IPS DF 4.7 (cell line): Measurements from ENCODE around the gene LARGE1.

Source experiments
- DNase-seq: peaks from one replicate; pipeline ENCODE4 v3.0.0-alpha.2; 2013; ENCODE audit warnings: low spot score; ENCODE audit errors: extremely low read depth

LARGE1 gene

DNA sequence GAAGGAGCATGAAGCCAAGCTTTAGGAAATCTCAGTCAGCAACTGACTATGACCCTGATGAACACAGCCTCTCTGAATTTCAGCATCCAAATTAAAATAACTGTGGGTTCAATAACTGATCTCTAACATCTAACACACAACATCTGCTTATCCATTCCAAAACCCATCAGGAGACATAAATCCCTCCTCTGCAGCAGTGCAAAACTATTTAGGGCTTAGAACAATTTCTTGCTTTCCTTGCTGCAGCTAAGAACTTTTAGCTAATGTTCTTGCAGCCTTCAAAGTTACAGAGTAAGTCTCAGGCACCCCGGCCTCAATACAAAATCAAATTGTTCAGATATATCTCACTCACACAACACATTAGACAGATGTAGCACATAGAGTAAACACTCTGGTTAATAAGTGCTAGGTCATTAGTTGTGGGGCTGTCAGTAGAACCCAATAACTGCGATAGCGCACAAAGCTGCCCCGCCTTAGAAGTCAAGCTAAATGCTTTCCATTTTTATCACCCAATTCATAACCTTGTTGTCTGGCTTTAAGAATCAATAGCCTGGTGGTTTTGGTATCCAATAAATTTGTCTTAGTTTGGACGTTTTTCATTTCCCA lies 139.6 kb downstream of the LARGE1 start:
- no peak for DNase-seq

DNA sequence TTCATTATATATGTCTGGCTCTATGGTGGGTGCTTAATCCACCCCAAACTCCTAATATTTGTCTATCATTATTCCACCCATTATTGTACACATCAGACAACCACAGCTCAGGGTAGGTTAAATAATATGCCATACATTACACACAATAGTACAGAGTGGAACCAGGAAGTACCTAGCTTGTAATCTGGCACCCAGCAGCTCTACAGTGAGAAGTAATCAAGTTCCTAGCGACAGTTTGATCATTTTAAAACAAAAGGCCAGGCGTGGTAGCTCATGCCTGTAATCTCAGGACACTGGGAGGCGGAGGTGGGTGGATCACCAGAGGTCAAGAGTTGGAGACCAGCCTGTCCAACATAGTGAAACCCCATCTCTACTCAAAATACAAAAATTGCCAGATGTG lies 141.0 kb downstream of the LARGE1 start:
- no peak for DNase-seq

DNA sequence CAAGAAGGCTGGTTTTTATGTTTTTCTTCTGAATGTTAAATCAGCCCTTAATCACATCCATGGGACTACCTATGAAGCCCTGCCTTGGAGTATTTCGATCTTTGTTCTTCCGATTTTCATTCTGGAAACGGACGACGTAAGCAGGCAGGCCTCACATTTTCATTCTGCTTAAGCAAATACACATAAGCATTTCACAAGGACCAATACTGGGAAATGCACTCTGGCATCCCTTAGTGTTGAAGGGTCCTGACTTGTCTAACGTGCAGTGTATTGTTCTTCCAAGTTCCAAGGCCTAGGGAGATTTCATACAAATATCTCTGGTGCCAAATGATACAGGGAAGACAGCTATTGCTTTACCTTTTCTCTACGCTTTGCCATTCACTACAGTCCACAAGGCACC lies 143.8 kb downstream of the LARGE1 start:
- DNase-seq: no peak

DNA sequence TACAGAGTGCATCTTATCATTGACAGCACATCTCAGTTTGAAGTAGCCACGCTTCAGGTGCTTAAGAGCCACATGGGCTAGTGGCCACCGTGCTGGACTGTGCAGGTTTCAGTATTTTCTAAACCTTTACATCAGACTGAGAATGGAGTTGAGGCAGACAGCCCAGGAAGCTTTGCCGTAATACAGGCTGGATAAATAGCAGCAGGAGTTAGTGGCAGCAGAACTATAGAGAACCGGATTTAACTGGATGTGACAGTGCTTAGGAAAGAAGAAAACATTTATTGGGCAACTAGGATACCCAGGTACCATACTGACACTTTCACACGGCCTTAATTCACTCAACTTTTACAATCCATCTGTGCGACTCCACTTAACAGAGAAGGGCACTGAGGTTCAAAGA lies 145.5 kb downstream of the LARGE1 start:
- no peak for DNase-seq

DNA sequence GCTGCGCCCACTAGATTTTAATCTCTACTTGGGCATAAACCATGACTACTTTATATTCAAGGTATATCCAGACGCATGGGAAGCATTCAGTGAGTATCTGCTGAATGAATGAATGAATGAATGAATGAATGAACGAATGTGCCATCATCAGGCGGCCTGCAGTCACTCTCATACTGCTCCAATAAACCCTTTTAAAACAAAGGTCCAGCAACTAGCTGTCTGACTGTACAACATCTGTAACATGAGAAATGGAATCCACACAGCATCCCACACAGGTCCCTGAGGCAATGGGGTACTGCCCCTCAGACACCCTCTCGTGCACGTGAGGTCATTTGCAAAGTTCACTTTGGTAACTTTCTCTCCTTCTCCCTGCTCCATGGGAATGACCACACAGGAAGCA lies 147.5 kb downstream of the LARGE1 start:
- DNase-seq: no peak

DNA sequence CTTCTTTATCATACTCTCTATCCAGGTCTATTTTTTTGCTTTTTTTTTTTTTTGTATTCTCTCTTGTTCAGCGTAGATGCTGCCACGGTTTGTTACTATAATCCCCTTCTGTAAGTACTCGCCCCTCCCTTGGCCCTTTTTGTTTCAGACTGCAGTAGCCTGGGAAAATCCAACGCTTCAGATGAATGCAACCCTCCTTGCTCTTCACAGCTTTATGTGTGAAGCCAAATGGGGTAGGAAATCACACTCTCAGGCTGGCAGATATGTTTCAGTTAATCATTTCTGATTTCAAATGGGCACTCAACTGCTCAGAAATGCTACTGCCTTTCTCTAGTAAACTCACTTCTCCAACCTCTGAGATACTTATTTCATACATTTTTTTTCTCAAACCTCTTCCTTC lies 149.1 kb downstream of the LARGE1 start:
- no peak for DNase-seq

DNA sequence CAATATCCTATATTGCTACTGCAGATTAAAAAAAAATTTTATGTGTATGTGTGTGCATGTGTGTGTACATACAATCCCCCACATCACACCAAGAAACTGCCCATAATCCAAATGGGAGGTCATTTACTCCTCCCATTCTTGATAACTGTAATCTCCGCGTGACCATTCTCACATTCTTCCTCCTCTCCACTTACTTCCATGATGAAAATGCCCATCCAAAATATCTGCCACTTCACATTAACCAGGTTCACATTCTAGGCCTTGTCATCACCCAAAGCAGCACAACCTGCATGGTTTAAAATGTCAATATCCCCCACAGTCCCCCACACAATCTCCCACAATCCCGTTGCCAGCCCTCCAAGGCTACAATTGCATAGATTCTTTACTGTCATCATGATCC lies 149.6 kb downstream of the LARGE1 start:
- DNase-seq: no peak

DNA sequence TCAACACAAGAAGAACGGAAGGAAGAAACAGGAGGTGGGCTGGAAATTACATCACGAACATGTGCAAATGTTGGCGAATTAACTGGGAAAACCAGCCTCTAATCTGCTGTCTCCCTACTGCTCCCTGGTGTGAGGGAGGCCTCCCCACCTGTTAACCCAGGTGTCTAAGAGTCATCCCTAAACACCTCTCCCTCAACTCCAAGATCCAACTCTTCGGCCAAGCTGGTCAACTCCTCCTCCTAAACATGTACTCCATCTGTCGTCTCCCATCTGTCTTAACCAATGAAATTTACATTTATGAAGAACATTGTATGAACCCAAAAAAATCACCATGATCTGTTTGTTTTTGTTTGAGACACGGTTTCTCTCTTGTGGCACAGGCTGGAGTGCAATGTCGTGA lies 154.2 kb downstream of the LARGE1 start:
- DNase-seq: no peak

DNA sequence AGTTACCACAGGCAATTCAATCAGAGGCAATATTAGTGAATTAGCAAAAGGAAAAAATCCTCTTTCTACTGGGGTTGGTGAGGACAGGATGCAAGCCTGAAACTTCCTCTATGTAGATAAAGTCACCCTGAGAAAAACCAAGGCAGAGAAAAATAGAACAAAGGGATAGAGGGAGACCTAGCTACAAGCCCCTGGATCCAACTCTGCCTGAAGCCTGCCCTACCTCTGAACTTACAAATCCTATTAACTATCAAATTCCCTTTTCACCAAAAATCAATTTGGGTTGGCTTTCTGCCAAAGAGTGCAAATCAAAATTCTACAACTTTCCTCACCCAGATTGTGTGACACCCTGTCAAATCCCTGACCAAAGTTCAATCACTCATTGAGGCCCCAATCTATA lies 161.3 kb downstream of the LARGE1 start:
- no peak for DNase-seq

DNA sequence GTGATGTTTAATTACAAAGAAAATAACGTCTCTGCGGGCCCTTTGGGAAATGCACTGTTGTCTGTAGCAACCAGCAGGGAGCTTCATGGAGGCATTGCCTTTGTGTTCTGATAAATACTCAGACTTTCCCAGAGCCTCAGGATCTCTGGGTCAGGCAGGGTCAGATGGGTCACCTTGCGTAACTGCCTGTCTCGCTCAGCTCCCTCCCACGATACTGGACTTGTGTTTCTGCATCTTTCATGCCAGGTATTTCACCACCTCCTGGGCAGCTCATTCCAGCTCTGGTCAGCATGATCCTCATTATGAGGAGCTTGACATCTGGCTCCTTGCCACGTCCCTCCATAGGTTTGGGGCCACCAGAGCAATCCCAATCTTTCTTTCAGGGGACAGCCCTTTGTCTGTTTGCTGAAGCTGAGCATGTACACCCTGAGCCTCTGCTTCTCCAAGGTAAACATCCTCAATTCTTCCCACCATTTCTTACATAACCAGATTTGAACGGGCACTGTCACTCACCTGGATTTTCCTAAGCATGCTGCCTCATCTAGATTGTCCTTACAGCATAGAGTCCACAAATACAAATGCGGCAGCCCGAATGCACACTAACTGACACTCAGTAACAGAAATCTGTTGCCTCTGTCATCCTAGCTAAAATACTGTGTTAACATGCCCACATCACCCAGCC lies 162.3 kb downstream of the LARGE1 start:
- DNase-seq: no peak

DNA sequence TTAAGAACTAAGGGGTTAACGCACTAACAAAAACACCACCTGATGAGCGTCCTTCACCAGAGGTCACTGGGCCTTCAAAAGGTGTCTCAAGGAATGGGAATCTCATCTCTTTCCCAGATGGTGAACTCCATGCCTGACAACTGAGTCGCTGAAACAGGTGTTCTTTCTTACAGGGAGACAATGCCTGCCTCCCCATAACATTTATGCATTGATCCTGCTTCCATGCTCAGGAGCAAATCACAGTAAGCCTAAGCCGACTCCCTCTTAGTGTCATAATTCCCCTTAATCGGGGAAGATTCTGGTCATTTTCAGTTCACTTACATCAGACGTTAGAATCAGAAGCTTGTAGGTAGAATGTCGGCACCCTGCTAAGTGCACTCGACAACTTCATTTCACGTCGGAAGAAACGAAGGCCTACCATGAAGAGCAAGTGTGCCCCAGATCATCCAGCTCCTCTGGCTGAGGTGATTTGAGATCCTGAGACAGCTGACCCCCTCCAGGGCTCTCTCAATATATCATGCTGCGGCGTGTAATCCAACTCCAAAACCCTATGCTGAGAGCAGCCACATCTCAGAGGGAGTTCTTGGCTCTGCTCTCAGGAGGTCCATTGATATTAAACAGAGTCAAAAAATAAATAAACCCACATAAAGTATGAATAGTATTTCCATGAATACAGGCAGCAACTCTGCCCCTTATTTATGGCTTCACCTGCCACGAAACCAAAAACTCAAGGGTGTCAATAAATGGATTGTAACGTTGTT lies 163.1 kb downstream of the LARGE1 start:
- DNase-seq: no peak

DNA sequence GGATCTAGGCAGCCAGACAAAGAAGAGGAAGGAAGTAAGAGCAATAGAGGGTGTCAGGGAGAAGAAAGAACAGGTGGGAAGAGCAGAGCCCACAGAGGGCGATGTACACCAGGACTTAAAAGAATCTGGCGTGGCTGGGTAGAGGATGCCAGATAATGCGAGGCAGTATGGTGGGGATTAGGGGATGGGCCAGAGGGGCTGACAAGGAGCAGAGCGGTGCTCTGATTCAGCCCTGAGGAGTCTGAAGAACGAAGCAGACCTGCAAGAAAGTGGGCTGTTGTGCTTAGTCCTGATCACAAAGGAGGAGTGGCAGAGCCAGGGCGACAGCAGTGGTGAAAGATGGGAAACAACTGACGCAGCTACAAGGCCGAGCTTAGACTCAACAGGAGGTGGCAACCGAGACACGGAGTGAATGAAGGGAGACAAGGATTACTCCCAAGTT lies 163.7 kb downstream of the LARGE1 start:
- no peak for DNase-seq

DNA sequence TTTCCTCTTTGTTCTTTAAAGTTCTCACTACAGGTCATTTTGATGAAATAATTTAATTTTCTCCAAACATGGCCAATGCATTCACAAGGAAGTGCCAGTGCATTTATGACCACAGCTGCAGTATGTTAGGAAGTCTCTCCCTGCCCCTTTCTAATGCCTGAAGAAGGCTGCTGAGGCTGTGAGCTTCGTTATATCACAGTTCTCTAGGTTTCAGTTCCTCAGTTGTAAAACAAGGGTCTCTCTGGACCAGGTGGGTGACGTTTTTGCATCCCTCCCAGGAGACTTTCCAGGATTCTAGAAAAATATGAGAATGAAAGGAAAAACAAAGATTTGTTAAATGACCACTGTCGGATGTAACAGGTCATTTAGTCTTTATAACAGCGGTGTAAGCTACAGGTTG lies 171.6 kb downstream of the LARGE1 start:
- no peak for DNase-seq

DNA sequence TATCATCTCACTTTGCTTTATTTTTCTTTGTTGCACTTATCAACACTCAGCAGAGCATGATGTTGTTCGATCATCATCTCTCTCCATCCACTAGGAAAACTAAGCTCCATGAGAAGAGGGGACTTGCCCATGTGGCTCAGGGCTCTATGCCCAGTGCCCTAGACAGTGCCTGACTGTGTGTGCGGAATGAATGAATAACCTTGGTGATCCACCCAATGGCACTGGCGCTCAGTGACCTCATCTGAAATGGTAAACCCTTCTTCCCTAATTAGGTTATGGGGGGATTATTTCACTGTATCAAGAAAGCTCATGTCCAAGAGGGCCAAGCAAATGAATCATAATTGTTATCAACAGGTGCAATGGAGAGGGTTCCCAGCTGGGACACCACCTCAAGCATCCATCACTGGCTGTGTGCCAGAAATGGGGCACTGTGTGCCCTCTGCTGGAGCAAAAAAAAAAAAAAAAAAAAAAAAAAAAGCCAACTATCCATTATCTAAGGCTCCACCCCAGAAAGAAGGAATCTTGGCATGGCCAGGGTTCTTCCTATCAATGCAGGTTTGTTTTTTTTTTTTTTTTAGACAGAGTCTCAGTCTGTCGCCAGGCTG lies 172.6 kb downstream of the LARGE1 start:
- no peak for DNase-seq

DNA sequence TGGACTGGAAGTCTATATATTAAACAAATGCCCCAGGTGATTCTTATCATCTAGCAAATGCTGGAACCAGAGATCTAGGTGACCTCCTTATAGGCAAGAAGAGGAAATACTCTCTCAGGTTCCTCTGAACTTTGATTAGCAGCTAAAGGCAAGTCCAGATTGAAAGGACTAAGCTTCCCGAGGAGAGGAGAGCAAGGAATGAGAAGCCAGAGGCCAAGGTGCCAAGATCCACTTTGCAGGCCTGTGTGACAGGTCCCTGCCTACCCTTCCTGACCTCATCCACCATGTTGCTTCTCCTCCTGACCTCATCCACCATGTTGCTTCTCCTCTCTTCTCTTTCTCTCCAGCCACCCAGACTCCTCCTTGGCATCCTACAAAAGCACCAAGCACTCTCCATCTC lies 173.2 kb downstream of the LARGE1 start:
- DNase-seq: no peak

DNA sequence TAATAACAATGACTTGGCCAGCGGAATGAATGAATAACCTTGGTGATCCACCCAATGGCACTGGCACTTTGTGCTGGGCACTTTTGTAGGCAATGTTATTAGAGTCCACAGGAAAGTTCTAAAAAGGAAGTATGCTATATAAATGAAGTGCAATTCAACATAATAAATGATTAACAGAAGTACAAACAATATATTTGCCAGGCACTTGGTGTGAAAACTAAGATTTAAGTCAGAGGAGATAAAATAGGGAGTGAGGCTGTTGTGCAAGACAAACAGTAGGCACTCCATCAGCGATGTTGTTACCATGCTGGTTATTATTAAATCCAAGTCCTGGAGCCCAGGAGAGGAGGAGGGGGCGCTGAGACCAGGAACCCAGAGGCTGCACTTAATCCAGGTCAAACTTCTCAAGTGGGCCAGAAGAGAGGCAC lies 173.8 kb downstream of the LARGE1 start:
- no peak for DNase-seq

DNA sequence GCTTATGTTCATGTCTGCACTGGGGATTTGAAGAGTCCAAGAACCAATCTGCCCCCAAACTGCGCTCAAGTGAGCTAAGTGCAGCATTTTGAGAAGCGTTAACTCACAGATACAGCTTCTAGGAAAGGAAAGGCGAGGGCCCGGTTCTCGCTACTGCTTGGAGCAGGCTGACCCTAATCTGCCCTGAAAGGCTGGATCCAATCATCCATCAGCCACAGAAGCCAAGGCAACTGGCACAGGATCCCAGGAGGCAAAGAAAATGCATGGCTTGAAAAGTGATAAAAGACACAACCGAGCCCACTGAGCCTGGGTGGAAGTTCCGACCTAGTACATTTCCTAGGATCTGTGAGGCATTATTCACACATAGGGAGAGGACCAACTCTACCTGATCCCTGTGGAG lies 174.8 kb downstream of the LARGE1 start:
- no peak for DNase-seq

DNA sequence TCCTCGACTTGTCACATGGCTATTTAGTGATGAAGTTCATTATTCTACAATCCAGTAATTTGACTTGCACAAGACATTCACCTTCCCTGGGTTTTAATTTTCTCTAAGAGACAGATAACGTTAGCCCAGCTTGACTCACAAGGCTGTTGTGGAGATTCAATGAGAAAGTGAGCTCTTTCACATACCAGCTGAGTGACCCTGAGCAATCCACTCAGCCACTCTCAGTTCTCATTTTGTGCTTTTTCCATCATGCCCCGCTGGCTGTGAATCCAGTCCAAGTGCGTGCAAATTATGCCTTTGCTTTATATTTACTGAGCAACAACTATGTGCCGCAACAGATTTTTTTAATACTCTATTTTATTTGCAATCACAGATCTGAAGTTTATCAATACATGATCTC lies 176.5 kb downstream of the LARGE1 start:
- no peak for DNase-seq

DNA sequence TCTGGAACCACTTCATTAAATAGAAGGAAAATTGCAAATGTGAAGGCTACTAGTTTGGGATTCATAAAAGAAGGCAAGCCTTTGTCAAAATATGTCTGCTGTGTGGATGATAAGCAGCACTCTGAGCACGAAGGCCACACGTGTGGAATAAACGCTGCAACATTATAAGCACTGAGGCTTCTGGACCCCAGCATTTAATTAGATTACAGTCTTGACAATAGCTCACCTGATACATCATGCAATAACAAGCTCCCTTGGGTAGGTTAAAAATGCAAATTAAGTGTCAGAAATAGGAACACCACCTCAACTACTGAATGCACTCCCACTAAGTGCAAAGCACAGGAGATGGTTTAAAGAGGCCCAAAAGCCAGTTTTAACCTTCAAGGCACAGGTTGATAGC lies 179.3 kb downstream of the LARGE1 start:
- DNase-seq: no peak

DNA sequence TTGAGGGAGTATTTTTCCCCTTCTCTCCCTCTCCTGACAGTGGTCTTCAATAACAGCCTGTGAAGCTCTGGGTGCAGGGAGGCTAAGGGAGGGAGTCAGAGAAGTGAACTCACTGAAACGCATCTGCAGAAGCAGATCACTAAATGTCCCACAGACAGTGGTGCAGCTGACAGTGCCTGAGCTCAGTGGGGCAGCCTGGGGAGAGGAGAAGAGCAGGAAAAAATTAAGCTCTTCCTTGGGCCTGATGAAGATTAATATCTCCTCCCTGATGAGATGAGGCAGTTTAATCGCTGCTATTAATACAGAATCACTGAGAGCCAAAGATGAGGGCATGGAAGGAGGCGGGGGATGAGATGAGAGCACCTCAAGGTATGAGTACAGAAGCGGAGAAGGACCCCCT lies 180.8 kb downstream of the LARGE1 start:
- no peak for DNase-seq

DNA sequence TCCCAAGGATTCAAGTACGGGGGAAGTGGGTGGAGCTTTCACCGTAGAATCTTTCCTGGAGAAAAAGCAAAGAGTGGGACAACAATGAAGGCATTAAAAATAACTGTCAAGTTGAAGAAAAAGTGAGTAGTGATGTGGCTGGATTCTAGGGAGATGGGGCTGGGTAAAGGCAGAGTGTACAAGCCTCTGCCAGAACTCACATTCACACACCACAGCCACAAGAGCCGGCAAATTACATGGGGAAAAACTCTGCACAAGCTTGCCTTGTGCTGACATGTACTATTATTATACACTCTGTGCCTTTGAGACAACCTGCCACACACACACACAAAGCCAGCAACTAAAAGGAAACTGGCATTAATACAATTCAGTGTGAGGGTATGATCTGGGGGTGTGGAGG lies 182.6 kb downstream of the LARGE1 start:
- DNase-seq: no peak

DNA sequence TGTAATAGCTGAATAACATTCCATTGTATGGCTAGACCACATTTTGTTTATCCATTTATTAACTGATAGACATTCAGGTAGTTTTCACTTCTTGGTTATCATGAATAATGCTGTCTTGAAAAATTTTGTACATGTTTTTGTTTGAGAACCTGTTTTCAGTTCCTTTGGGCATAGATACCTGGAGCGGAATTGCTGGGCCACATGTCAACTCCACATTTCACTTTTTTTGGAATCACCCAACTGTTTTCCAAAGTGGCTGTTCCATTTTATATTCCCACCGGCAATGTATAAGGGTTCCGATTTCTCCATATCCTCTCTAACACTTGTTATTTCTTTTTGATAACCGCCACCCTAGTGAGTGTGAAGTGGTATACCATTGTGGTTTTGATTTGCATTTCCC lies 184.3 kb downstream of the LARGE1 start:
- DNase-seq: no peak
